T-helper 1 cell treated with Interleukin-12 subunit alpha and Interleukin-12 subunit beta and Interleukin-4 antibody, amounts not matched to agents 30 ng/mL and 1 ng/mL, for 36 hours (primary cell): ENCODE results near the gene ECT2. TPM values are rescaled to one million over a fixed set of nuclear protein-coding genes. Genes with fewer than 3 reads are reported as not detected.
"Not testable (repeated sequence)": the region's sequence is repeated elsewhere in the genome, so short reads cannot be mapped to it uniquely, and the experiment has no call there.

Source experiments
- intact Hi-C: fragments of 100-400 bp; cut with micrococcal nuclease; formaldehyde crosslinking; loops from one replicate; pipeline ENCODE4 v1.15.1; 2024
- total RNA-seq: library from RNA; stranded (reverse); gene quantifications from 2 replicates; pipeline ENCODE4 v1.2.3, GENCODE V29; 2022

The ECT2 gene
- total RNA-seq, 1 donor from 2014 or later: 49.7 TPM

DNA sequence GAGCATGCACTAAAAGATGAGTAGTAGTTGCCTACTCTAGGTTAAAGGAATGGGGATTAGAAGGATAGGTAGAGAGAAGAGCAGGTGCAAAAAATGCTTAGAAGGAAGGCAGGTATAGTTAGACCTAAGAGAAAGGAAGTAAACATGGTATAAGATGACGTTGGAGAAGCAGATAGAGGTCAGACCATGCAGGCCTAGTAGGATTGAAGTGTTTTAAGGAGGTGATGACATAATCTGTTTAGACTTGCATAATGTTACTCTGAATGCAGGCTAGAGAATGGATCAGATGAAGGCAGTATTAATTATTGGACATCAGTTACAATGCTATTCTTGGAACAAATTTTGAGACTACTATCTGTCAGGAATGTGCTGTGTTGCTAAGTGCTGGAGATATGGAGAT is 11.1 kb upstream of the ECT2 start:
- intact Hi-C loops: no loop called here

DNA sequence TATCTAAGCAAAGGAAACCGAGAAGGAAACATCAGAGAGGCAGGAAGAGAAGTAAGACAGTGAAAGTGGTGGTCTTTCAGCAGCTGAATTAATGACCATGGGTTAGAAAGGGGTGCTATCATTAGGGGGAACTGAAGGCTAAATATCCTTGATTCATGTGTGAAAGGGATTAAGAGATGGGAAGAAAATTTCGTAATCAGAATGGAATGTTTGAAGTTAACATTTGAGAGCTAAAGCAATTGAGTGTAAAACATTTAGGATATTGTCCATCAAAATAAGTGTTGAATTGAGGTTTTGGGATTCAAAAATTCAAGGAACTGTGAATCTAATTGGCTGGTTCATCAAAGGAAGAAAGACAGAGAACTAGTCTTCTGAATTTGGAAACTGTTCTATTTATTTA is 4.1 kb upstream of the ECT2 start:
- intact Hi-C loops: no loop called here

DNA sequence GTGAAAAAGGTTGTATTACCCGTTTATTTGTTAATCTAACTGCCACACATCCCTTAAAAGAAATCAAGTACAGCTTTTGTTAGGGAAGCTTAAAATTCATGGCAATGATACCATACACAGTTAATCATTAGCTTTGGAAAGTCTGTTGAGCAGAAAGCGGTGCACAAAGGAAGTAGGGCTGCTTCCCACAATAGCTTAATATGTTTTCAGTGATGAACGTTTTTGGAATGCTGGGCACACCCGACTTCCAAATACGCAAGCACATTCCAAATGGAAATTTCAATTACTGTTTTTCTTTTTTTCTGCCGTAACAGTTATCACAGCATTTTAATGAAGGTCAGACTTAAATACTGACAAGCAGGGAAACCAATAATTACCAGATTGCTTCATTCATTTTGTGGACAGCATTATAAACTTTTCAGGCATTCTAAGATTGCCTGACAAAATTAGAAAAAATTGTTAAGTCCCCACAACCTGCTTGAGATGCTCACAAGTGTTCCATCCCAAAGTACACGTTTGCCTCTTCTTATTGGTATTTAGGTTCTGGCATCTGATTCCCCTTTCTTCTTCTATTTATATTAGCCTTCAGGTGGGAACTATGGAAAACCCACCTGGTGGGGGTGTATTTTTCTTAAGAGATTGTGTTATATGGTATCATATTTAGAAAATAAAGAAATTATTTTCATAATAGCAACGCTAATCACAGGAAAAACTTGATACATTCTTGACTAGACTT is 1.1 kb upstream of the ECT2 start:
- intact Hi-C loops: no loop called here

DNA sequence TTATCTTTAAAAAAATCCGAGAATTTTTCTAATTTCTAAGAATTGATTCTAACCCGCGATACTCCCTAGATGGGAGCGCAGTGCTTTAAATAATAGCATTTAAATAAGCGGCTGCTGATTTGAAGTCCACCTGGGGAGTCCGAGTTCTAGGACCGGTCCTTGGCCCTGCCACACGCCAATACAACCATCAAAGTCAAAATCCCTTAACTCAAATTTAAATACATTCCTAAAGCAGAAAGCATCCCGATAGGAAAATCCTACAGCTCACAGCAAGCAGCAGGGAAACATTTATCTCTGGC is 508 bp upstream of the ECT2 start:
- intact Hi-C loops: loop anchor here (1.0 to 5.0 kb wide), 14 partner anchors 39 to 1880 kb away; partner anchors contain the start of genes EIF5A2, FNDC3B, NCEH1 and RPL22L1

DNA sequence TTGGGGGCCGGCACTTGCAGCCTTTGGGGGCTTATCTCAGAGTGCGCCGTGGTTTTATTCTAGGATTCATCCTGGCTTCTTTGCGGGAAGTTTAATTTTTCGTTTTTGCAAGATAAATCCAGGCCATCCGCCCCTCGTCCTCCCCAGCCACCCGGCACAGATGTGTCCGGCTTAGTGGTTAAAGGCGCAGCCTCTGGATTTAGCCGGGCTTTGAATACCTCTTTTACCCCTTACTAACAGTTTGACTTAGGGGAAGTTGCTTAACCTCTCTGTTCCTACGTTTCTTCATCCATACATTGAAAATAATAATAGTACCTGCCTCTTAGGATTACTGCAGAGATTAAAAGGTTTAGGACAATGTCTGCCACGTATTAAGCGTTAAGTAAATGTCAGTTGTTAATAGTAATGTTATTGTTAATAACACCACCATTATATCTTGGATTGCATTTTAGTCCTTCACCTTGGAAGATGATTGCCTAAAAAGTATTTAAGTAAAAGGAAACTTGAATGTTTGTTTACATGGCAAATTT is 714 bp downstream of the ECT2 start:
- intact Hi-C loops: loop anchor here (1.0 to 5.0 kb wide), 6 partner anchors 8 to 1494 kb away; partner anchors contain the start of gene TNFSF10

DNA sequence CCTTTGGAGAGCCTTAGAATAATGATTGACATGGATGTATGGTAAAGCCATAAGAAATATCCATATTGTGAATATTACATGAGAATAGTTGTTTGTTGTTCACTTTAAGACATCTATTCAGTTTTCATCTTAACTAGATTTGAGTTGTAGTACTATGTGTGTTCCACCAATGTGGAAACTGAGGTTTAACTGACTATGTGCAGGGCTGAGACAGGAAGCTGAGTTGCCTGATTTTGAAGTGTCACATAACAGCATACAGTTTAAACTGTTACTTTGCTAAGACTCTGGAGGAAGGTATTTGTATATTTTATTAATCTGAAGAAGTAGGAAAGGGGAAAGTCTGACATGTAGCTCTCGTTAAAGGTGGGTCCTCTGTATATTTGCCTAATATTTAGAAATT is 2.1 kb downstream of the ECT2 start:
- intact Hi-C loops: loop anchor here (5.0 kb wide), 1 partner anchor 1495 kb away; no protein-coding TSS in a partner anchor

DNA sequence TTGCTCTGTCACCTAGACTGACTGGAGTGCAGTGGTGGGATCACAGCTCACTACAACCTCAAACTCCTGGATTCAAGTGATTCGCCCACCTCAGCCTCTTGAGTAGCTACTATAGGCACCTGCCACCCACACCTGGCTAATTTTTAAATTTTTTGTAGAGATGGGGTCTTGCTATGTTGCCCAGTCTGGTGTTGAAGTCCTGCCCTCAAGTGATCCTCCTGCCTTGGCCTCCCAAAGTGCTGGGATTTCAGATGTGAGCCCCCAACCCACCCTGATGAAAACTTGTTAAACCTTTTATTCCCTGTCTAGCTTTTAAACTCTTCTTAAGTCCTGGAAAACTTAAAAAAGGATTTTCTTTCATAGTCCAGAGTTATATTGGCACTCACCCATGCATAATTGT is 2.6 kb downstream of the ECT2 start:
- intact Hi-C loops: loop anchor here (5.0 kb wide), 1 partner anchor 1496 kb away; no protein-coding TSS in a partner anchor

DNA sequence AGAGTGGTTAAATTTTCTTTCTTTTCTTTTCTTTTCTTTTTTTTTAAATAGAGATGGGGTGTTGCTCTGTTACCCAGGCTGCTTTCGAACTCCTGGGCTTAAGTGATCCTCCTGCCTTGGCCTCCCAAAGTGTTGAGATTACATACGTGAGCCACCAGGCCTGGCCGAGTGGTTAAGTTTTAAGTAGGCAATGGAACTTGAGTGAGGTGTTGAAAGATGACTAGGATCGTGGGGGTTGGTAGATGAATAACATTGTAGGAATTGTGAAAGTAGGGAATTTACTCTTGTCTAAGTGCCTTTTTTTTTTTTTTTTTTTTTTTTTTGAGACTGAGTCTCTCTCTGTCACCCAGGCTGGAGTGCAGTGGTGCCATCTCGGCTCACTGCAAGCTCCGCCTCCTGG is 9.9 kb downstream of the ECT2 start:
- intact Hi-C loops: not testable (repeated sequence)

DNA sequence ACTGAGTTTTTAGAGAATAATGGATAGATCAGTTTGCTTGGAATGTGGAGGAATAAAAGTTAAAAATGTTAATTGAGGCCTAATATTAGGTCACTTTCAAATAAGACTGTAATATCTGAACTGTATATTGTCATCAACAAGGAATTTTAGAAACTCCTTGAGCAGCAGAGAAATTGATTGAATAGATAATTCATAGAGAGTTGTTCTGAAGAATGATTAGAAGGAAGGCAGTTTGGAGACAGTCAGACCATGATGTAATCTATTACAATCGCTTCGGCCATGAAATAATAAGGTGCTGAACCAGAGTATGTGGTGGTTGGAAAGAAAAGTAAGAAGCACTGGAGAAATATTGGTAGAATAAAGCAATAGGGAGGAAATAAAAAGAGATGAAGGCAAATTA is 15.7 kb downstream of the ECT2 start:
- intact Hi-C loops: no loop called here

DNA sequence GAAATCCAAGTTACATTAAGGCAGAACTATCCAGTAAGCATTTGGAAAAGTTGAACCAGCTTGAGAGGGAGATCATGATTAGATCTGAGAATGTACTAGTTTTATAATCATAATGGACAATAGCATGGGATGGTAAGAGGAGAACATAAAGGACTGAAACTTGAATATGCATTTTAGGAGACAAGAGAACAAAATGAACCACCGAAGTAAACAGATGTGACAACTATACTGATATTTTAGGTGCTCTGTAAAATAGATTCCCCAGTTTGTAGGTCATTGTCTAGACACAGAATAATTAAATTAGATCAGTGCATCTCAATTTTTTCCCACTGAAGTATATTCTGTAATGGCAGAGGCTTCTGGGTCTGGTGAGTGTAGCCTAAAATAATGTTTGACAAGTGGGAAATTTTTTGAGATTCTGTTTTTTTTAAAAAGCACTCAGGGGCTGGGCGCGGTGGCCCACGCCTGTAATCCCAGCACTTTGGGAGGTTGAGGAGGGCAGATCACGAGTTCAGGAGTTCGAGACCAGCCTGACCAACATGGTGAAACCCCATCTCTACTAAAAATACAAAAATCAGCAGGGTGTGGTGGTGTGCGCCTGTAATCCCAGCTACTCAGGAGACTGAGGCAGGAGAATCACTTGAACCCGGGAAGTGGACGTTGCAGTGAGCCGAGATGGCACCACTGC is 16.3 kb downstream of the ECT2 start:
- intact Hi-C loops: no loop called here

DNA sequence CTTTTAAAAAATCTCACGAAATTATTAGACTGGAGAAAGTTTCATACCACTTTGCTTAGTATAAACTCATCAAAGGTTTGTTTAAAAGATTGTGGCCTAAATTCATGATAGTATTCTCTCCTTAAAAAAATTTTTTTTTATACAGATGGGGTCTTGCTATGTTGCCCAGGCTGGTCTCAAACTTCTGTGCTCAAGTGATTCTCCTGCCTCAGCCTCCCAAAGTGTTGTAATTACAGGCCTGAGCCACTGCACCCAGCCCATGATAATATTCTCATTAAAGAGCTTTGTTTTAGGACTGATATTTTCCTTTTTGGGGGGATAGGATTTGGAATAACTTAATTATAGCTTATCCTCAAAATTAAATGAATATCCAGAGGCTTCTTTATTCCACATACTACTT is 19.9 kb downstream of the ECT2 start:
- intact Hi-C loops: no loop called here

DNA sequence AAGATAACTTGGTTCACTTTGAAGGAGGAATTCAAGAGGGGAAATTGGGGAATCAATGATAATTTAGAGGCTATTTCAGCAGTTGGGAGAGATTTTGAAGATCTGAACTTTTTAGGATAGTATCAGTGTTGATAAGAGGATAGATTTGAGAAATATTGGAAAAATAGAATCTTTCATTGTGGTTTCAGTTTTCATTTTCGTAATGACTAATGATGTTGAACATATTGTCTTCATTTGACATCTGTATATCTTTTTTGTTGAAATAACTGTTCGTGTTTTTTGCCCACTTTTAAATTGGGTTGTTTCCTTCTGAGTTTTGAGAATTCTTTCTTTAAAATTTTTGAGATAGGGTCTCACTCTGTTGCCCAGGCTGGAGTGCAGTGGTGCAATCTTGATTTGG is 21.1 kb downstream of the ECT2 start:
- intact Hi-C loops: no loop called here

DNA sequence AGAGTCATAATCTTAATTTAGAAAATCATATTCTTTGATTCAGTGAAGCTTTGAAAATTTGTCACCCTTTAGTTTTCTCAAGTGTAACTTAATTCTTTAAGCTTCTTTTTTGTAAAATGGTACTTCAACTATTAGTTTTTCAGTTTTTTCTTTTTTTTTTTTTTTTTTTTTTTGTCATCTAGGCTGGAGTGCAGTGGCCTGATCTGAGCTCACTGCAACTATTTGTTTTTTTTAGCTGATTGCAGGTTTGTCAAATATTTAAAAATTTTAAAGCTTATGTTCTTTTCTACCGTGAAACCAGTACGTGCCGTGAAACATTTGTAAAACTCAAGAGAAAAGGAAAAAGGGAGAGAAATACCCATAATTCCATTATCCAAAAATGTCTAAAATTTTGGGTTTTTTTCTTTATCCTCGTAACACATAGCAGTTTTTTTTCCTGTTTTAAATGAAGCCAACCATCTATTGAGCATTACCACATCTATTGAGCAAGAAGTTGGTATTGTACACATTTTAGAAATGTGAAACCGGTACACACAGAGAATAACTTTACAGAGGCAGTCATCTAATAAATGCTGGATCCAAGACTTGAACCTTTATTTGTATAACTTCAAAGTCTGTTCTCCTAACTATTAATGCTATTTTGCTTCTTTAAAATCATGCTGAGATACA is 25.7 kb downstream of the ECT2 start:
- intact Hi-C loops: no loop called here

DNA sequence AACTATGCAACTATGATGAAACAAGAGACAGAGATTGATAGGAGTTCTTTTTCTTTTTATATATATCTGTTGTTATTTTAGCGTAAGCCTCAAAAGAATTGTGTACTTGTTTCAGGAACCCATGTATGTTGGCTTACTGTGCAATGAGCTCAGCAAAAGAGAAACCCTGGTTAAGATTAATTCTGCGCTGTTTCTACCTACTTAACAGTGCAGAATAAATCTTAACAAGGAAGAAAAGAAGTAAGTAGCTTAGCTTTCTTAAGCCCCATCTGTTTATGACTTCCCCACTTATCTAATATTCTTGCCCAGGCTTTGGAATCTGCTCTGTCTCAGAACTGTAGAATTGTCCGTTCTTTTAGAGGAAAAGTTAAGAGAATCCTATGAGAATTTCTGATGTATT is 27.4 kb downstream of the ECT2 start:
- intact Hi-C loops: no loop called here

DNA sequence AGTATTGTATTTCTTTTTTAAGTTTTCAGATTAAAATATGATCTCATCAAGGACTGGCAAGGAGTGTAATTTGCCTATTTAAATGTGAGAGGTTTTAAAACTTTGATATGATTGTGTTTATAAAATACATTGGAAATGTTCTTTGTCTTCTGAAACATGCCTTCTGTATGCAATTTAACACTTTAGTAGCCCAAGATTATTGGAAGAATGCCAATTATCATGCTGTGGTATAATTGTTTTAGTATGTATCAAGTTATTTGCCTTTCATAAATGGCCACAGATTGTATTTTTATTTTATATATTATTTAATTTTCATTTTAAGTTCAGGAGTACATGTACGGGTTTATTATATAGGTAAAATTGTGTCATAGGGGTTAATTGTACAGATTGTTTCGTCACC is 31.7 kb downstream of the ECT2 start:
- intact Hi-C loops: no loop called here

DNA sequence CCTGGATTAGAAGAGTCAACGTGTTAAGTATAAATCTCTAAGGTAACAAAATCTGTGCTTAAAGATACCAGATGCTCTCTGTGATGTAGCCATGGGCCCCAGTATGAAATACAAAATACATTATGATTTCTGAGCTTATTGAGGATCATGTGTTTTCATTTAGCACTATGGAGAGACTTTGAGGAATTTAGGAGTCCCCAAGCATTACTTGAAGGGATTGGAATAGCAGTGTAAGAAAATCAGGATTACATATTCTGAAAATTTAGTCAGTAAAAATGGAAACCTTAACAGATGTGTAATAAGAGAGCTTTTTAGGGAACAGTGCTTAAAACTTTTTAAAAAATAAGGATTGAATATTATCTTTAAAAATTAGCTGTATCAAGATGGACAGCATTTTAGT is 35.5 kb downstream of the ECT2 start:
- intact Hi-C loops: no loop called here

DNA sequence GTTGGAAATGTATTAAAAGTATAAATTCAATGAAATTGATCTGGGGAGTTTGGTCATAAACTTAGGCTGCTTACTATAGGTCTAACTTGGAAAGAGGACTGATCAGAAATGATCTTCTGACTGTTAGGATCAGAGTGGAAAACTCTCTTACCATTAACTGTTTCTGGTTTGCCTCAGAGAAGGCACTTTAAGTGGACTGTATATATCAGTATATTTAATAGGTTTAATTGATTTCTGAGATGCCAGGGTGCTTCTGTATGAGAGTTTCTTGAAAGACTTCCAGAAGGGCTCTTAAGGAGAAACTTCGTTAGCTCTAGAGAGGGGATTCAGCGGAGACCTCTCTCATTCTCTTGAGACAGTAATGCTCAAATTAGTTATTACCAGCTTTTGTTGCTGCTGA is 36.5 kb downstream of the ECT2 start:
- intact Hi-C loops: no loop called here

DNA sequence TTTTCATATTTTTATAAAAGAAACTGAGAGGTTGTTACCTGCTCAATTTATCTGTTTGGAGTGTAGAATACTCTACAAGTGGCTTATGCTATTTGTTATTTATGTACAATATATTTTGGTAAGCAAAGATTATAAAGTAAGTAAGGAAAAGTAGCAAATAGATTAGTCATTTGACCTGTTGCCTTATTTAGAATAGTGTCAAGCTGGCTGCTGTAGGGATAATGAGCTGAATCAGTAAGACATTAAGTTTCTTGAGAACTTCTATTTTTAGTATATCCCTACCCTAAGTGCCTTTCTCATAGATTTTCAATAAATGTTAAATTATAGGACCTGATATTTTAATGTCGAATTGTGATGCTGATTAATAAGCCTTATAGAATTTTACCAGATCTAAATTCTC is 37.2 kb downstream of the ECT2 start:
- intact Hi-C loops: loop anchor here (1.0 kb wide), 1 partner anchor 7 kb away; no protein-coding TSS in a partner anchor

DNA sequence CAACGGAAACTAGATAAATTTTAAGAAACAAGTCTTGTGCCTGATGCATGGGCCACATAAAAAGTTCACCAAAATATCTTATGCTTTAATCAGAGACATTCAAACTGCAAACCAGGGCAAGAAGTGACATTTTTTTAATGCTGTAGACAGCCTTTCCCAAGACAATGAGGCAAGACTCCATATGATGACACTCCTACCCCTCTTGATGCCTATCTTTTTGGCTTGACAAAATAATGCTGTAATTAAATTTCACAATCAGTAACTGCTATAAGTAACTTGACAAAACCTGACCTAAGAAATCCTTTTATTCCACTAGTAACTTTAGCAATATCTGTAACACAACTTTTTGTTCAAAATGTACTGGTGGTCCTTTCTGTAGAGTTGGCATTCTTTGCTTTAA is 48.7 kb downstream of the ECT2 start:
- intact Hi-C loops: no loop called here

DNA sequence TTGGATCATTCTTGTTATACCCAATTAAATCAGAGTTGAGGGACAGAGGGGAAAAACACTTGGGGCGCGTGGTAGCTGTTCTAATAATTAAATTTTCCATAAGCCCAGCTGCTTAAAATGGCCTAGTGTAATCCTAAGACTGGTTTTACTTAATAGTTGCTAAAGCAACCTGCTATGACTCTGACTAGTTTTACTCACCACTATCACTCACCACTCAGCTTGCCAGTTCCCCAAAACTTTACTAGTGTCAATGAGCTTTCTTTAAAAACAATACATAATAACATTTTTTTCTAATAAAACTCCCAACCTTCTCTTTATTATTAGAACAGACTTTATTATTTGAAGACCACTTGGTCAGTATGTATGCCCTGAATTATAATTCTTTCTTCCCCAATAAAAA is 49.6 kb downstream of the ECT2 start:
- intact Hi-C loops: no loop called here

DNA sequence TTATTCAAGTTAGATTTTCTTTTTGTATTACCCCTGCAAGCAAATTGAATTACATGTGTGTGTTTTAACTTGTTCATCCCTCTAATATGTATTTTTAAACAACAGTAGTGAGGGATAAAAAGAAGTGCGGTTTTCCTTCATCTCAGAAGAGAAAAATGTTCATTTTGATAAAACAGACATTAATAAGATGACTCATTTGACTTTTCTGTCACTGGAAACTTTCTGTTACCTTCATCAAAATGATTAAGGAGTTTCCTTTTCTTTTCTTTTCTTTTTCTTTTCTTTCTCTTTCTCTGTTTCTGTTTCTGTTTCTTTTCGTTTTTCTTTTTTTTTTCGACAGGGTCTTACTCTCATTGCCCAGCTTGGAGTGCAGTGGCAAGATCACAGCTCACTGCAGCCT is 53.0 kb downstream of the ECT2 start:
- intact Hi-C loops: no loop called here

DNA sequence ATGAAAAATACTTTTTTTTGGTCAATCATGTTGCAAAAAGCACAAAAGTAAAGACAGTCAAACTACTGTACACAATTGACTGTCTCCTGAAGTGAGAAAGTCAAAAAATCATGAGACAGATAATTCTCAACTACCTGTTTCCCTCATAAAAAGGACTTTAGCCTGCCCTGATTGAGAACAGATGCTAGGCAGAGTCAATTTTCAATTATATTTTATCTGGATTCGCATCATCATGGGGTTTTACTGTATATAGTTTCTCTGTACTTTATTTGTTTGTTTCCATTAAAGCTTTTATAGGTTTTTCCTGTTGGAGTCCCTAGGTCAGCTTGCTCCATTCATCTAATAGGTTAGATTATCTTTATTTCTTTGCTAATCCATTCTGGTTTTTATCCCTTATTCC is 53.8 kb downstream of the ECT2 start:
- intact Hi-C loops: no loop called here
